Body of pancreas (tissue), 4 donors: ENCODE data around the gene NR1H3. TPM values are rescaled to one million over a fixed set of nuclear protein-coding genes. Genes with fewer than 3 reads are reported as not detected.

Experiments
- ATAC-seq: fragments of 150-250 bp; one replicate; pipeline ENCODE4 v1.9.1; 2016
- DNase-seq, 4 donors: peaks; one replicate each; pipeline ENCODE4 v3.0.0-alpha.2; 2019
- H3K27ac ChIP-seq, 4 donors: fragments of 200-600 bp; sonication (generic); 1 replicate in 3 of 4; 2 replicates in 1 of 4; pipeline versions ENCODE4 v1.5.1 to v1.6.1; 2016 to 2019; ENCODE audit warnings: mild to moderate bottlenecking in 1 of 4, mixed read lengths in 1 of 4, moderate library complexity in 1 of 4
- H3K27me3 ChIP-seq, 2 donors: fragments of 200-600 bp; sonication (generic); one replicate each; pipeline ENCODE4 v1.6.0; 2016; ENCODE audit warnings: mild to moderate bottlenecking in 1 of 2
- H3K36me3 ChIP-seq, 2 donors: fragments of 200-600 bp; sonication (generic); replicated peaks in 1 of 2; 2 replicates each; pipeline ENCODE4 v1.5.1; 2016; ENCODE audit warnings: low read depth in 2 of 2; ENCODE audit not compliant: insufficient read depth in 1 of 2
- H3K4me1 ChIP-seq: fragments of 200-600 bp; sonication (generic); one replicate; pipeline ENCODE4 v1.6.0; 2016
- H3K4me3 ChIP-seq, 2 donors: fragments of 200-600 bp; sonication (generic); 1 replicate in 1 of 2; 2 replicates in 1 of 2; pipeline ENCODE4 v1.5.1; 2016 to 2019
- H3K9me3 ChIP-seq, 3 donors: fragments of 200-600 bp; sonication (generic); 1 replicate in 2 of 3; 2 replicates in 1 of 3; pipeline ENCODE4 v1.5.1; 2016
- POLR2A ChIP-seq, 3 donors: fragments of 450-650 bp; IDR thresholded peaks; one replicate each; pipeline ENCODE4 v1.6.1; 2016; ENCODE audit warnings: antibody characterized with exemption in 3 of 3, mild to moderate bottlenecking in 2 of 3
- WGBS, 2 donors: methylation state at CpG; one replicate each; pipeline ENCODE4 v1.1.5; 2017; 5-methylcytosine and 5-hydroxymethylcytosine counted together
- intact Hi-C: fragments of 100-400 bp; cut with DNase I; formaldehyde crosslinking; loops from one replicate; pipeline ENCODE4 v1.15.1; 2023
- total RNA-seq, 2 donors: library from RNA; depleted of rRNA; stranded (reverse); fragments of >200 nt; gene quantifications; one replicate each; pipeline ENCODE4 v1.1.0, GENCODE V29; 2016
- TF ChIP-seq, protein P1 (sequence below), 7 experiments: fragments of 450-650 bp in 4 of 7; fragments of 200-600 bp in 3 of 7; sonication (generic) in 3 of 7; IDR thresholded peaks; one replicate each; pipeline ENCODE4 v1.5.1; 2016 to 2019; ENCODE audit warnings: antibody characterized with exemption in 7 of 7

Gene NR1H3
- total RNA-seq, 2 donors from 2014 or later = 17.9 to 33.9 TPM

- Histone ChIP-seq H3K36me3 (peaks cover 10 to 46% of the 10 kb centered on the region in 2 donors), H3K27me3 (no peaks in the 10 kb centered on the region), H3K4me3 (no peak overlapping the region), H3K9me3 (no peaks in the 10 kb centered on the region), H3K4me1 (peaks cover 18% of the 10 kb centered on the region), H3K27ac (no peak overlapping the region)
- DNase-seq = no peak
- TF ChIP-seq, protein P1, sequence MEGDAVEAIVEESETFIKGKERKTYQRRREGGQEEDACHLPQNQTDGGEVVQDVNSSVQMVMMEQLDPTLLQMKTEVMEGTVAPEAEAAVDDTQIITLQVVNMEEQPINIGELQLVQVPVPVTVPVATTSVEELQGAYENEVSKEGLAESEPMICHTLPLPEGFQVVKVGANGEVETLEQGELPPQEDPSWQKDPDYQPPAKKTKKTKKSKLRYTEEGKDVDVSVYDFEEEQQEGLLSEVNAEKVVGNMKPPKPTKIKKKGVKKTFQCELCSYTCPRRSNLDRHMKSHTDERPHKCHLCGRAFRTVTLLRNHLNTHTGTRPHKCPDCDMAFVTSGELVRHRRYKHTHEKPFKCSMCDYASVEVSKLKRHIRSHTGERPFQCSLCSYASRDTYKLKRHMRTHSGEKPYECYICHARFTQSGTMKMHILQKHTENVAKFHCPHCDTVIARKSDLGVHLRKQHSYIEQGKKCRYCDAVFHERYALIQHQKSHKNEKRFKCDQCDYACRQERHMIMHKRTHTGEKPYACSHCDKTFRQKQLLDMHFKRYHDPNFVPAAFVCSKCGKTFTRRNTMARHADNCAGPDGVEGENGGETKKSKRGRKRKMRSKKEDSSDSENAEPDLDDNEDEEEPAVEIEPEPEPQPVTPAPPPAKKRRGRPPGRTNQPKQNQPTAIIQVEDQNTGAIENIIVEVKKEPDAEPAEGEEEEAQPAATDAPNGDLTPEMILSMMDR (IDR thresholded peaks at IDR 0.05) = no peak
- TF ChIP-seq POLR2A (IDR thresholded peaks at IDR 0.05) = no peak
- no peak for ATAC-seq
- WGBS, 2 donors = 87 to 91% methylated on average over 8 to 21 of the region's 21 CpGs
- intact Hi-C loops = no loop called here
Measured at GRCh38 chr11:47242596-47243192, 15.1 kb upstream of the NR1H3 start.

- Histone ChIP-seq H3K4me3 (no peak overlapping the region), H3K4me1 (peaks cover 23% of the 10 kb centered on the region), H3K36me3 (peaks cover 10 to 46% of the 10 kb centered on the region in 2 donors), H3K9me3 (no peaks in the 10 kb centered on the region), H3K27ac (no peak overlapping the region), H3K27me3 (no peaks in the 10 kb centered on the region)
- TF ChIP-seq, protein P1 (IDR thresholded peaks at IDR 0.05) = no peak
- TF ChIP-seq POLR2A (IDR thresholded peaks at IDR 0.05) = no peak
- DNase-seq (no peak), ATAC-seq (no peak)
- 66 to 67% methylated on average over 4 of the region's 4 CpGs for WGBS, 2 donors
- intact Hi-C loops = no loop called here
Measured at GRCh38 chr11:47243454-47243853, 14.3 kb upstream of the NR1H3 start.

DNA sequence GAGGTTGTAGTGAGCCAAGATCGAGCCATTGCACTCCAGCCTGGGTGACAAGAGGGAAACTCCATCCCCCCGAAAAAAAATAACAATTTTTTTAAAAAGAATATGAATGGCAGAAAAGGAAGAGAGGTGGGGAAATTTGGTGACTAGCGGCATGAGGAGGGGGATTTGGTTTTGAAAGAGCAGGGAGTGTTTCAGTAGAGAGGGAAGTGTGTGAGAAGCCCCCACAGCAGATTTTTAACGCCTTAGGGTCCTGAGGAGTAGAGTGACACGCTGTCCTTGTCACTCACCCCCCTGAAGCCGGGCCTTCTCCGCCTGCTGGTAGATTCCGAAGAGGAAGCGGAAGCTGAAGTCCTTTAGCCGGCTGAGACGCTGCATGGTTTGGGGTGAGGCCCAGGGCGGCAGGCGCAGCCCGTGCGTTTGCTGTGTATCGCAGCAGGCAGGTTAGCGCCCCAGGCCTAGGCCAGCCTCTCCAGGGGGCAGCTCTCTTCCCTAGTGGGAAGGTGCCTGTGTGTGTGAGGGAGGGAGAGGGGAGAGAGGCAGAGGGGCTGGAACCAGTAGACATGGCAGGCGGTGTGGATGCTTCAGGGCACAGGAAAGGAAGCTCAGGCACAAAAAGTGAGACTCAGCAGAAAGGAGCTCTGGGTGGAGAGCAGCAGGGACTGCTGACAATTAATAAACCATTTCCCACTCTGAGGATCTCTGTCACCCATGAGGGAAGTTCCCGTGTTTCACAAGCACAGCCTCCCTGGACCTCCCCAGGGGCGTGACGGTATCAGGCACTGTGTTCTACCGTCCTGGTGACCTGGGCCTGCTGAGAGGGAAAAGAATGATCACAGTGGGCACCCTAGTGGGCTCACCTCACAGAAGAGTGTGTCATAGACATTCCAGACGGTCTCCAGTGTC is 13.1 kb upstream of the NR1H3 start:
- no peaks in the 10 kb centered on the region for H3K27me3 ChIP-seq
- DNase-seq (peak in 1 of 4 donors; percentile 53), ATAC-seq (no peak)
- peaks cover 10 to 40% of the 10 kb centered on the region in 2 donors for H3K36me3 ChIP-seq
- H3K9me3 ChIP-seq = no peaks in the 10 kb centered on the region
- no peak overlapping the region for H3K27ac ChIP-seq
- peaks cover 27% of the 10 kb centered on the region for H3K4me1 ChIP-seq
- peak in 1 of 3 donors; percentile 12 for TF ChIP-seq POLR2A (IDR thresholded peaks at IDR 0.05)
- TF ChIP-seq, protein P1 (IDR thresholded peaks at IDR 0.05) = no peak
- 86 to 90% methylated on average over 20 to 22 of the region's 23 CpGs for WGBS, 2 donors
- no peak overlapping the region for H3K4me3 ChIP-seq
- intact Hi-C loops = no loop called here

GRCh38 chr11:47245611-47246357 is 12.0 kb upstream of the NR1H3 start:
- H3K36me3 ChIP-seq = peaks cover 10 to 30% of the 10 kb centered on the region in 2 donors
- WGBS, 2 donors = 80 to 85% methylated on average over 4 to 11 of the region's 11 CpGs
- DNase-seq (no peak), ATAC-seq (no peak)
- H3K27me3 ChIP-seq = no peaks in the 10 kb centered on the region
- intact Hi-C loops = no loop called here
- no peak overlapping the region for H3K27ac ChIP-seq
- no peak for TF ChIP-seq POLR2A (IDR thresholded peaks at IDR 0.05)
- TF ChIP-seq, protein P1 (IDR thresholded peaks at IDR 0.05) = no peak
- peaks cover 32% of the 10 kb centered on the region for H3K4me1 ChIP-seq
- H3K4me3 ChIP-seq = no peak overlapping the region
- no peaks in the 10 kb centered on the region for H3K9me3 ChIP-seq
